B cell (primary cell): ENCODE data around the gene FBXO27. TPM values are rescaled to one million over a fixed set of nuclear protein-coding genes. Genes with fewer than 3 reads are reported as not detected.

Source experiments
- ATAC-seq: fragments of 200-7000 bp; cut with Tn5 transposase; one replicate; pipeline ENCODE4 v1.10.0; 2021; ENCODE audit warnings: low read depth, mild to moderate bottlenecking, moderate number of reproducible peaks, moderate library complexity
- CTCF ChIA-PET: fragments of 350-600 bp; sonication (Branson Sonifier 250); formaldehyde crosslinking; loops from one replicate; lab custom pipeline; 2021; ENCODE audit warnings: antibody characterized with exemption, inconsistent platforms; lab: Charles Lee
- POLR2A ChIA-PET: fragments of 350-600 bp; sonication (Branson Sonifier 250); formaldehyde crosslinking; loops from one replicate; lab custom pipeline; 2021; ENCODE audit warnings: antibody characterized with exemption; lab: Charles Lee
- DNase-seq: peaks from one replicate; pipeline ENCODE4 v3.0.0; 2013
- H2AFZ ChIP-seq: 2 replicates; pipeline ENCODE4 v1.6.1; 2012; ENCODE audit warnings: mild to moderate bottlenecking, low read depth, low read length; ENCODE audit not compliant: insufficient read depth, poor library complexity, severe bottlenecking
- H3K27ac ChIP-seq, 2 donors: 1 replicate in 1 of 2; 2 replicates in 1 of 2; pipeline ENCODE4 v1.5.1; 2012 to 2013; ENCODE audit warnings: low read length in 2 of 2, mild to moderate bottlenecking in 2 of 2, moderate library complexity in 1 of 2
- H3K27me3 ChIP-seq, 4 experiments: fragments of 200-600 bp in 1 of 4; sonication (generic) in 1 of 4; replicated peaks in 1 of 4; 1 replicate in 2 of 4; 2 replicates in 2 of 4; pipeline versions ENCODE4 v1.6.1 to v1.7.0; 2013 to 2016; ENCODE audit warnings: low read length in 3 of 4, mild to moderate bottlenecking in 2 of 4, mixed read lengths in 1 of 4, moderate library complexity in 1 of 4; ENCODE audit not compliant: insufficient read depth in 4 of 4, control insufficient read depth in 3 of 4; ENCODE audit errors: control extremely low read depth in 1 of 4
- H3K36me3 ChIP-seq, 2 experiments: replicated peaks in 1 of 2; 1 replicate in 1 of 2; 2 replicates in 1 of 2; pipeline versions ENCODE4 v1.6.1 to v1.7.1; 2013; ENCODE audit warnings: low read length in 1 of 2; ENCODE audit not compliant: insufficient read depth in 2 of 2, control insufficient read depth in 1 of 2; ENCODE audit errors: control extremely low read depth in 1 of 2, extremely low read depth in 1 of 2
- H3K4me1 ChIP-seq, 2 donors: fragments of 200-600 bp in 1 of 2; sonication (generic) in 1 of 2; 1 replicate in 1 of 2; 2 replicates in 1 of 2; pipeline versions ENCODE4 v1.5.1 to v1.6.1; 2013 to 2017; ENCODE audit warnings: low read length in 2 of 2; ENCODE audit not compliant: control insufficient read depth in 2 of 2, insufficient read depth in 2 of 2
- H3K4me2 ChIP-seq: replicated peaks from 2 replicates; pipeline ENCODE3; 2012; ENCODE audit warnings: mild to moderate bottlenecking, low read depth, low read length; ENCODE audit not compliant: poor library complexity, severe bottlenecking
- H3K4me3 ChIP-seq, 5 experiments: fragments of 200-600 bp in 1 of 5; sonication (generic) in 1 of 5; 1 replicate in 3 of 5; 2 replicates in 2 of 5; pipeline versions ENCODE4 v1.5.1 to v1.7.0; 2011 to 2016; ENCODE audit warnings: low read length in 4 of 5, mild to moderate bottlenecking in 4 of 5, low read depth in 2 of 5, control low read depth in 1 of 5, moderate library complexity in 1 of 5; ENCODE audit not compliant: insufficient read depth in 1 of 5; ENCODE audit errors: control extremely low read depth in 1 of 5, extremely low read depth in 1 of 5
- H3K79me2 ChIP-seq: fragments of 200-600 bp; sonication (generic); one replicate; pipeline ENCODE4 v1.6.0; 2016; ENCODE audit warnings: low read length; ENCODE audit not compliant: control insufficient read depth, insufficient read depth
- H3K9ac ChIP-seq: fragments of 200-600 bp; sonication (generic); 2 replicates; pipeline ENCODE4 v1.6.1; 2017; ENCODE audit warnings: mild to moderate bottlenecking, low read length, moderate library complexity
- H3K9me3 ChIP-seq, 3 donors: one replicate each; pipeline versions ENCODE4 v1.6.1 to v1.7.1; 2013; ENCODE audit warnings: low read length in 2 of 3; ENCODE audit not compliant: control insufficient read depth in 2 of 3, insufficient read depth in 1 of 3; ENCODE audit errors: control extremely low read depth in 1 of 3
- H4K20me1 ChIP-seq: 2 replicates; pipeline ENCODE4 v1.6.0; 2012; ENCODE audit warnings: mild to moderate bottlenecking, low read length; ENCODE audit not compliant: insufficient read depth, control insufficient read depth, poor library complexity, severe bottlenecking
- H3K27ac Mint-ChIP-seq: one replicate; pipeline ENCODE4 v1.8.0; 2021; ENCODE audit warnings: mixed read lengths
- H3K27me3 Mint-ChIP-seq: one replicate; pipeline ENCODE4 v1.8.0; 2021; ENCODE audit warnings: mixed read lengths
- H3K4me1 Mint-ChIP-seq: one replicate; pipeline ENCODE4 v1.8.0; 2021; ENCODE audit warnings: mixed read lengths
- H3K4me3 Mint-ChIP-seq: one replicate; pipeline ENCODE4 v1.8.0; 2021; ENCODE audit warnings: mixed read lengths
- H3K9me3 Mint-ChIP-seq: one replicate; pipeline ENCODE4 v1.8.0; 2022; ENCODE audit warnings: mixed read lengths; ENCODE audit not compliant: insufficient read depth
- CTCF ChIP-seq: fragments of 200-600 bp; IDR thresholded peaks from one replicate; pipeline ENCODE4 v1.8.0; 2022; ENCODE audit warnings: antibody characterized with exemption, mild to moderate bottlenecking
- EZH2 ChIP-seq: IDR thresholded peaks from 2 replicates; pipeline ENCODE4 v1.6.1; 2012; ENCODE audit warnings: borderline replicate concordance, low read depth, mild to moderate bottlenecking, moderate library complexity, low read length; ENCODE audit not compliant: insufficient read depth, poor library complexity, severe bottlenecking
- WGBS: methylation state at CpG from one replicate; pipeline ENCODE4 v1.1.5; 2013; ENCODE audit warnings: missing lambda C conversion rate; ENCODE audit not compliant: insufficient coverage; 5-methylcytosine and 5-hydroxymethylcytosine counted together
- intact Hi-C: fragments of 100-400 bp; cut with micrococcal nuclease; formaldehyde crosslinking; loops from one replicate; pipeline ENCODE4 v1.10.0; 2022
- polyA plus RNA-seq: library from polyadenylated mRNA; depleted of rRNA; stranded (reverse); fragments of >200 nt; gene quantifications from 2 replicates; pipeline ENCODE4 v1.2.3, GENCODE V29; 2012
- total RNA-seq, 2 donors: library from RNA; stranded (reverse); fragments of 120-200 nt in 1 of 2; gene quantifications; 1 replicate in 1 of 2; 2 replicates in 1 of 2; pipeline versions ENCODE4 v1.2.3 to v1.2.4, GENCODE V29; 2013 to 2022

FBXO27 gene
- total and polyA plus RNA-seq, 2 donors (not counting 1 experiment from before 2014, with no cell fraction given) = 0.12 to 0.18 TPM

GRCh38 chr19:39024875-39025641 is 7.3 kb downstream of the FBXO27 start:
- no peak for TF ChIP-seq CTCF
- TF ChIP-seq EZH2 = no peak
- ATAC-seq (no peak), DNase-seq (no peak)
- no peak overlapping the region for H2AFZ ChIP-seq
- H3K9me3 ChIP-seq = peaks cover 0 to 27% (median 9%) of the 10 kb centered on the region in 3 donors
- Mint-ChIP-seq H3K4me1 (no peaks in the 10 kb centered on the region), H3K27me3 (peaks cover 23% of the 10 kb centered on the region), H3K27ac (no peak overlapping the region), H3K9me3 (no peaks in the 10 kb centered on the region), H3K4me3 (no peak overlapping the region)
- no peaks in the 10 kb centered on the region for H3K79me2 ChIP-seq
- H3K4me1 ChIP-seq = peaks cover 0 to under 1% of the 10 kb centered on the region in 2 donors
- H4K20me1 ChIP-seq = no peaks in the 10 kb centered on the region
- no peak overlapping the region for H3K27ac ChIP-seq
- H3K4me2 ChIP-seq = no peak overlapping the region
- WGBS = 95% methylated on average over 11 of the region's 14 CpGs
- no peaks in the 10 kb centered on the region for H3K36me3 ChIP-seq
- ChIA-PET CTCF (interaction anchor here (0.6 kb wide), 1 partner anchor 83 kb away, joined by 3 read pairs; no protein-coding TSS in a partner anchor), POLR2A (no interaction called here)
- H3K4me3 ChIP-seq = no peak overlapping the region
- peaks cover 0 to 23% (median 2%) of the 10 kb centered on the region in 4 experiments for H3K27me3 ChIP-seq
- H3K9ac ChIP-seq = no peak overlapping the region
- intact Hi-C loops = no loop called here

DNA sequence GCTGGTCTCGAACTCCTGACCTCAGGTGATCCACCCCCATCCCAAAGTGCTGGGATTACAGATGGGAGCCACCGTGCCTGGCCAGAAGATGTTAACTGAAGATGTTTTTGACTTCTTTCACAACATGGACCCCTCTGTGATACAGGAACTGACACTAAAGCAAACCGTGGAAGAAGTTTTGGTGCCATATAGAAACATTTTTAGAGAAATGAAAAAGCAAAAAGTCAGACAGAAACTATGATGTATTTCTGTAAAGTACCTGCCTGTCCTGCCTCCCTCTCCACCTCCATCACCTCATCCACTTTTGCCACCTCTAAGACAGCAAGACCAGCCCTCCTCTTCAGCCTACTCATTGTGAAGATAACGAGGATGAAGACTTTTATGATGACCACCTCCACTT is 11.3 kb downstream of the FBXO27 start:
- H3K4me3 Mint-ChIP-seq = no peak overlapping the region
- H3K4me1 Mint-ChIP-seq = no peaks in the 10 kb centered on the region
- Histone ChIP-seq H4K20me1 (no peaks in the 10 kb centered on the region), H2AFZ (no peak overlapping the region), H3K79me2 (no peaks in the 10 kb centered on the region), H3K9ac (no peak overlapping the region), H3K4me2 (no peak overlapping the region), H3K36me3 (no peaks in the 10 kb centered on the region), H3K4me3 (no peak overlapping the region), H3K27me3 (no peaks in the 10 kb centered on the region), H3K9me3 (peaks cover 0 to 13% (median 0%) of the 10 kb centered on the region in 3 donors), H3K4me1 (no peaks in the 10 kb centered on the region), H3K27ac (no peak overlapping the region)
- no peak overlapping the region for H3K27ac Mint-ChIP-seq
- no CpG with 5 or more reads among the region's 4 CpGs for WGBS
- intact Hi-C loops = no loop called here
- ChIA-PET POLR2A (no interaction called here), CTCF (no interaction called here)
- no peak for DNase-seq
- ATAC-seq = no peak
- H3K9me3 Mint-ChIP-seq = no peaks in the 10 kb centered on the region
- no peak for TF ChIP-seq EZH2
- TF ChIP-seq CTCF = no peak
- H3K27me3 Mint-ChIP-seq = peaks cover 16% of the 10 kb centered on the region
